ENCODE measurements around the gene BTG4. TPM values are rescaled to one million over a fixed set of nuclear protein-coding genes. Genes with fewer than 3 reads are reported as not detected.

Gene BTG4
- total RNA-seq, 3 donors from 2014 or later (not counting 1 experiment from before 2014, with no cell fraction given): not detected

- no peak overlapping the region for H3K27ac Mint-ChIP-seq
- H3K9me3 ChIP-seq (ENCODE audit: control insufficient read depth, insufficient read depth, low read length): no peaks in the 10 kb centered on the region
- intact Hi-C loops (cut with micrococcal nuclease): no loop called here
- no peak overlapping the region for H3K27ac ChIP-seq (ENCODE audit: low read length)
- WGBS (ENCODE audit: insufficient coverage): 68% methylated on average over 3 of the region's 3 CpGs
- H3K27me3 Mint-ChIP-seq (ENCODE audit: low read depth in 2 of 2): peaks cover 0 to 15% of the 10 kb centered on the region in 2 donors
- H3K4me3 ChIP-seq (ENCODE audit: low read length): no peak overlapping the region
- H3K36me3 Mint-ChIP-seq: no peaks in the 10 kb centered on the region
- TF ChIP-seq CTCF (IDR thresholded peaks at IDR 0.05): no peak
- H3K36me3 ChIP-seq (ENCODE audit: control insufficient read depth, insufficient read depth, low read length): no peaks in the 10 kb centered on the region
- no peak for ATAC-seq
- no peaks in the 10 kb centered on the region for H3K27me3 ChIP-seq (ENCODE audit: control insufficient read depth, insufficient read depth, low read length)
- H3K4me1 ChIP-seq (ENCODE audit: control insufficient read depth, insufficient read depth, low read length): no peaks in the 10 kb centered on the region
- no peaks in the 10 kb centered on the region for H3K4me1 Mint-ChIP-seq
- H3K4me3 Mint-ChIP-seq: no peak overlapping the region
- no peak for DNase-seq
- no peaks in the 10 kb centered on the region for H3K9me3 Mint-ChIP-seq
Measured at GRCh38 chr11:111560800-111561199, 48.6 kb upstream of the BTG4 start.

GRCh38 chr11:111559800-111560464 lies 47.7 kb upstream of the BTG4 start:
- H3K36me3 ChIP-seq (ENCODE audit: control insufficient read depth, insufficient read depth, low read length): no peaks in the 10 kb centered on the region
- H3K9me3 ChIP-seq (ENCODE audit: control insufficient read depth, insufficient read depth, low read length): no peaks in the 10 kb centered on the region
- Mint-ChIP-seq H3K4me3 (no peak overlapping the region), H3K27ac (no peak overlapping the region), H3K36me3 (no peaks in the 10 kb centered on the region), H3K4me1 (no peaks in the 10 kb centered on the region), H3K27me3 (ENCODE audit: low read depth in 2 of 2) (peaks cover 4 to 15% of the 10 kb centered on the region in 2 donors), H3K9me3 (no peaks in the 10 kb centered on the region)
- WGBS (ENCODE audit: insufficient coverage): 73% methylated on average over 11 of the region's 11 CpGs
- no peaks in the 10 kb centered on the region for H3K27me3 ChIP-seq (ENCODE audit: control insufficient read depth, insufficient read depth, low read length)
- DNase-seq (no peak), ATAC-seq (no peak)
- TF ChIP-seq CTCF (IDR thresholded peaks at IDR 0.05): no peak
- H3K4me1 ChIP-seq (ENCODE audit: control insufficient read depth, insufficient read depth, low read length): no peaks in the 10 kb centered on the region
- intact Hi-C loops (cut with micrococcal nuclease): no loop called here
- H3K27ac ChIP-seq (ENCODE audit: low read length): no peak overlapping the region
- H3K4me3 ChIP-seq (ENCODE audit: low read length): no peak overlapping the region

- Mint-ChIP-seq H3K27me3 (ENCODE audit: low read depth in 2 of 2) (peaks cover 6 to 17% of the 10 kb centered on the region in 2 donors), H3K4me3 (no peak overlapping the region), H3K27ac (no peak overlapping the region), H3K4me1 (no peaks in the 10 kb centered on the region), H3K9me3 (no peaks in the 10 kb centered on the region), H3K36me3 (no peaks in the 10 kb centered on the region)
- ATAC-seq (no peak), DNase-seq (no peak)
- H3K9me3 ChIP-seq (ENCODE audit: control insufficient read depth, insufficient read depth, low read length): no peaks in the 10 kb centered on the region
- H3K27ac ChIP-seq (ENCODE audit: low read length): no peak overlapping the region
- intact Hi-C loops (cut with micrococcal nuclease): no loop called here
- H3K4me3 ChIP-seq (ENCODE audit: low read length): no peak overlapping the region
- H3K4me1 ChIP-seq (ENCODE audit: control insufficient read depth, insufficient read depth, low read length): no peaks in the 10 kb centered on the region
- no peaks in the 10 kb centered on the region for H3K36me3 ChIP-seq (ENCODE audit: control insufficient read depth, insufficient read depth, low read length)
- no peaks in the 10 kb centered on the region for H3K27me3 ChIP-seq (ENCODE audit: control insufficient read depth, insufficient read depth, low read length)
- TF ChIP-seq CTCF (IDR thresholded peaks at IDR 0.05): no peak
- 89% methylated on average over 5 of the region's 5 CpGs for WGBS (ENCODE audit: insufficient coverage)
Measured at GRCh38 chr11:111557425-111558111, 45.4 kb upstream of the BTG4 start.
